Measurements from ENCODE around the gene TUNAR. TPM values are rescaled to one million over a fixed set of nuclear protein-coding genes. Genes with fewer than 3 reads are reported as not detected.
A peak's percentile ranks its signal among the peaks of the same experiment; 100 is the strongest.

Gene TUNAR
- total RNA-seq, 5 donors from 2014 or later (not counting 1 experiment from before 2014, with no cell fraction given) = not detected

- DNase-seq (no peak), ATAC-seq (replicated peaks in 1 of 4) (no peak)
- H3K27ac Mint-ChIP-seq = no peak overlapping the region
- H3K36me3 ChIP-seq (ENCODE audit: control insufficient read depth in 2 of 2, extremely low read depth in 1 of 2, insufficient read depth in 1 of 2, low read length in 1 of 2) = no peaks in the 10 kb centered on the region
- H3K27me3 Mint-ChIP-seq = peaks cover 20 to 40% of the 10 kb centered on the region in 2 donors
- POLR2A ChIA-PET = no interaction called here
- peaks cover 0 to 4% (median 0%) of the 10 kb centered on the region in 3 donors for H3K9me3 Mint-ChIP-seq
- H3K4me3 Mint-ChIP-seq = no peak overlapping the region
- 72% methylated on average over 3 of the region's 4 CpGs for WGBS (ENCODE audit: insufficient coverage)
- peaks cover 0 to 7% of the 10 kb centered on the region in 2 experiments for H3K27me3 ChIP-seq (replicated peaks in 1 of 2; ENCODE audit: control insufficient read depth in 2 of 2, extremely low read depth in 1 of 2, insufficient read depth in 2 of 2, low read length in 1 of 2)
- CTCF ChIA-PET = no interaction called here
- H3K4me1 Mint-ChIP-seq = no peaks in the 10 kb centered on the region
- H3K9me3 ChIP-seq = no peaks in the 10 kb centered on the region
- H3K4me1 ChIP-seq (ENCODE audit: control insufficient read depth in 1 of 2, extremely low read depth in 1 of 2, insufficient read depth in 2 of 2, low read length in 2 of 2) = no peaks in the 10 kb centered on the region
- no peak overlapping the region for H3K4me3 ChIP-seq (ENCODE audit: control insufficient read depth in 1 of 2, extremely low read depth in 1 of 2, low read length in 1 of 2)
- H3K36me3 Mint-ChIP-seq = no peaks in the 10 kb centered on the region
- H3K27ac ChIP-seq (ENCODE audit: low read length) = no peak overlapping the region
Measured at GRCh38 chr14:95863295-95863694, 13.3 kb upstream of the TUNAR start.

- Mint-ChIP-seq H3K27ac (no peak overlapping the region), H3K27me3 (peaks cover 29 to 40% of the 10 kb centered on the region in 2 donors), H3K4me3 (no peak overlapping the region), H3K36me3 (no peaks in the 10 kb centered on the region), H3K9me3 (peaks cover 0 to 4% (median 0%) of the 10 kb centered on the region in 3 donors), H3K4me1 (no peaks in the 10 kb centered on the region)
- Histone ChIP-seq H3K4me1 (ENCODE audit: control insufficient read depth in 1 of 2, extremely low read depth in 1 of 2, insufficient read depth in 2 of 2, low read length in 2 of 2) (no peaks in the 10 kb centered on the region), H3K36me3 (ENCODE audit: control insufficient read depth in 2 of 2, extremely low read depth in 1 of 2, insufficient read depth in 1 of 2, low read length in 1 of 2) (no peaks in the 10 kb centered on the region), H3K9me3 (no peaks in the 10 kb centered on the region), H3K27ac (ENCODE audit: low read length) (no peak overlapping the region), H3K27me3 (replicated peaks in 1 of 2; ENCODE audit: control insufficient read depth in 2 of 2, extremely low read depth in 1 of 2, insufficient read depth in 2 of 2, low read length in 1 of 2) (peaks cover 0 to 7% of the 10 kb centered on the region in 2 experiments), H3K4me3 (ENCODE audit: control insufficient read depth in 1 of 2, extremely low read depth in 1 of 2, low read length in 1 of 2) (no peak overlapping the region)
- 72% methylated on average over 2 of the region's 6 CpGs for WGBS (ENCODE audit: insufficient coverage)
- no peak for ATAC-seq (replicated peaks in 1 of 4)
- no peak for DNase-seq
- POLR2A ChIA-PET = no interaction called here
- CTCF ChIA-PET = no interaction called here
Measured at GRCh38 chr14:95869776-95870175, 6.9 kb upstream of the TUNAR start.

GRCh38 chr14:95870772-95871171 lies 5.9 kb upstream of the TUNAR start:
- Mint-ChIP-seq H3K9me3 (peaks cover 0 to 4% (median 0%) of the 10 kb centered on the region in 3 donors), H3K27ac (no peak overlapping the region), H3K36me3 (no peaks in the 10 kb centered on the region), H3K4me1 (peaks cover 0 to 4% (median 2%) of the 10 kb centered on the region in 3 donors), H3K4me3 (no peak overlapping the region), H3K27me3 (peaks cover 33 to 41% of the 10 kb centered on the region in 2 donors)
- no peak for DNase-seq
- Histone ChIP-seq H3K4me1 (ENCODE audit: control insufficient read depth in 1 of 2, extremely low read depth in 1 of 2, insufficient read depth in 2 of 2, low read length in 2 of 2) (no peaks in the 10 kb centered on the region), H3K4me3 (ENCODE audit: control insufficient read depth in 1 of 2, extremely low read depth in 1 of 2, low read length in 1 of 2) (no peak overlapping the region), H3K27me3 (replicated peaks in 1 of 2; ENCODE audit: control insufficient read depth in 2 of 2, extremely low read depth in 1 of 2, insufficient read depth in 2 of 2, low read length in 1 of 2) (peaks cover 0 to 16% of the 10 kb centered on the region in 2 experiments), H3K36me3 (ENCODE audit: control insufficient read depth in 2 of 2, extremely low read depth in 1 of 2, insufficient read depth in 1 of 2, low read length in 1 of 2) (no peaks in the 10 kb centered on the region), H3K9me3 (no peaks in the 10 kb centered on the region), H3K27ac (ENCODE audit: low read length) (no peak overlapping the region)
- POLR2A ChIA-PET = no interaction called here
- WGBS (ENCODE audit: insufficient coverage) = 67% methylated on average over 3 of the region's 7 CpGs
- no peak for ATAC-seq (replicated peaks in 1 of 4)
- CTCF ChIA-PET = no interaction called here

- H3K36me3 ChIP-seq (ENCODE audit: control insufficient read depth in 2 of 2, extremely low read depth in 1 of 2, insufficient read depth in 1 of 2, low read length in 1 of 2) = no peaks in the 10 kb centered on the region
- DNase-seq (no peak), ATAC-seq (replicated peaks in 1 of 4) (no peak)
- ChIA-PET CTCF (no interaction called here), POLR2A (no interaction called here)
- WGBS (ENCODE audit: insufficient coverage) = 59% methylated on average over 3 of the region's 4 CpGs
- Mint-ChIP-seq H3K27me3 (peaks cover 28 to 40% of the 10 kb centered on the region in 2 donors), H3K4me3 (no peak overlapping the region), H3K36me3 (no peaks in the 10 kb centered on the region), H3K4me1 (peaks cover 0 to 4% (median 2%) of the 10 kb centered on the region in 3 donors), H3K27ac (no peak overlapping the region), H3K9me3 (no peaks in the 10 kb centered on the region)
- no peak overlapping the region for H3K4me3 ChIP-seq (ENCODE audit: control insufficient read depth in 1 of 2, extremely low read depth in 1 of 2, low read length in 1 of 2)
- H3K27ac ChIP-seq (ENCODE audit: low read length) = no peak overlapping the region
- peaks cover 0 to 18% of the 10 kb centered on the region in 2 experiments for H3K27me3 ChIP-seq (replicated peaks in 1 of 2; ENCODE audit: control insufficient read depth in 2 of 2, extremely low read depth in 1 of 2, insufficient read depth in 2 of 2, low read length in 1 of 2)
- no peaks in the 10 kb centered on the region for H3K4me1 ChIP-seq (ENCODE audit: control insufficient read depth in 1 of 2, extremely low read depth in 1 of 2, insufficient read depth in 2 of 2, low read length in 2 of 2)
- H3K9me3 ChIP-seq = no peaks in the 10 kb centered on the region
Measured at GRCh38 chr14:95871531-95871930, 5.1 kb upstream of the TUNAR start.

- Histone ChIP-seq H3K27me3 (replicated peaks in 1 of 2; ENCODE audit: control insufficient read depth in 2 of 2, extremely low read depth in 1 of 2, insufficient read depth in 2 of 2, low read length in 1 of 2) (peaks cover 0 to 26% of the 10 kb centered on the region in 2 experiments), H3K36me3 (ENCODE audit: control insufficient read depth in 2 of 2, extremely low read depth in 1 of 2, insufficient read depth in 1 of 2, low read length in 1 of 2) (no peaks in the 10 kb centered on the region), H3K4me3 (ENCODE audit: control insufficient read depth in 1 of 2, extremely low read depth in 1 of 2, low read length in 1 of 2) (no peak overlapping the region), H3K27ac (ENCODE audit: low read length) (no peak overlapping the region), H3K4me1 (ENCODE audit: control insufficient read depth in 1 of 2, extremely low read depth in 1 of 2, insufficient read depth in 2 of 2, low read length in 2 of 2) (no peaks in the 10 kb centered on the region), H3K9me3 (no peaks in the 10 kb centered on the region)
- no CpG with 5 or more reads among the region's 3 CpGs for WGBS (ENCODE audit: insufficient coverage)
- Mint-ChIP-seq H3K27ac (no peak overlapping the region), H3K36me3 (no peaks in the 10 kb centered on the region), H3K4me3 (no peak overlapping the region), H3K9me3 (no peaks in the 10 kb centered on the region), H3K4me1 (peaks cover 0 to 9% (median 9%) of the 10 kb centered on the region in 3 donors), H3K27me3 (peaks cover 35 to 47% of the 10 kb centered on the region in 2 donors)
- CTCF ChIA-PET = no interaction called here
- POLR2A ChIA-PET = no interaction called here
- ATAC-seq (replicated peaks in 1 of 4) (no peak), DNase-seq (no peak)
Measured at GRCh38 chr14:95872777-95873176, 3.9 kb upstream of the TUNAR start.

GRCh38 chr14:95875831-95876760 lies 536 bp upstream of the TUNAR start:
- no peaks in the 10 kb centered on the region for H3K4me1 ChIP-seq (ENCODE audit: control insufficient read depth in 1 of 2, extremely low read depth in 1 of 2, insufficient read depth in 2 of 2, low read length in 2 of 2)
- 3% methylated on average over 96 of the region's 103 CpGs for WGBS (ENCODE audit: insufficient coverage)
- no peaks in the 10 kb centered on the region for H3K9me3 ChIP-seq
- ChIA-PET POLR2A (no interaction called here), CTCF (no interaction called here)
- peaks cover 46 to 48% of the 10 kb centered on the region in 2 donors for H3K27me3 Mint-ChIP-seq
- no peaks in the 10 kb centered on the region for H3K36me3 Mint-ChIP-seq
- no peak for DNase-seq
- H3K27me3 ChIP-seq (replicated peaks in 1 of 2; ENCODE audit: control insufficient read depth in 2 of 2, extremely low read depth in 1 of 2, insufficient read depth in 2 of 2, low read length in 1 of 2) = peaks cover 2 to 34% of the 10 kb centered on the region in 2 experiments
- H3K4me3 Mint-ChIP-seq = peak overlapping the region in 1 of 3 donors; percentile 57
- no peaks in the 10 kb centered on the region for H3K9me3 Mint-ChIP-seq
- peaks cover 0 to 9% (median 9%) of the 10 kb centered on the region in 3 donors for H3K4me1 Mint-ChIP-seq
- H3K36me3 ChIP-seq (ENCODE audit: control insufficient read depth in 2 of 2, extremely low read depth in 1 of 2, insufficient read depth in 1 of 2, low read length in 1 of 2) = no peaks in the 10 kb centered on the region
- H3K4me3 ChIP-seq (ENCODE audit: control insufficient read depth in 1 of 2, extremely low read depth in 1 of 2, low read length in 1 of 2) = no peak overlapping the region
- H3K27ac ChIP-seq (ENCODE audit: low read length) = no peak overlapping the region
- no peak overlapping the region for H3K27ac Mint-ChIP-seq
- no peak for ATAC-seq (replicated peaks in 1 of 4)
